GM12891 (cell line): Measurements from ENCODE around the gene COMMD9.

Experiments
- POLR2A ChIP-seq: IDR thresholded peaks from 2 replicates; pipeline ENCODE4 v1.6.1; 2011; ENCODE audit warnings: low read depth, low read length, control low read depth
- POLR2AphosphoS5 ChIP-seq: IDR thresholded peaks from 2 replicates; pipeline ENCODE4 v1.6.1; 2011; ENCODE audit warnings: low read depth, low read length, control low read depth
- SPI1 ChIP-seq: IDR thresholded peaks from 2 replicates; pipeline ENCODE4 v1.6.1; 2011; ENCODE audit warnings: low read depth, low read length, control low read depth

DNA sequence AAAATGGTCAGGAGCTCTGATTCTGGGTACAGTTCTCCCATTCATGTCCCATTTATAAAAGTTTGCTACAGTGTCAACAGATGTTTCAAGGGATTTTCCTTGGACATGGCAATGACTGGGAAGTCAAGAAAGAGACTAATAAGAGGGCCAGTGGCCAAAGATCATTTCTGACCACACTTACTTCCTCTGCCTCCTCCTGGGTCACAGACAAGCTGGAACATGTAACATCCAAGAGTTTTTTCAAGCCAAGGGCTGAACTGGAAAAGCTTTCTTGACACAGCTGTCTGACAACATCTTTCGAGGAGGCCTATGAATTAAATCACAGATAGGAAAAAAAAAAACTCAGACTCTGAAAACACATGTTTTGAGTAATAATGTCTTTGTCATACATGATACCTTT lies 8.7 kb downstream of the COMMD9 start:
- TF ChIP-seq POLR2AphosphoS5 (no peak), POLR2A (no peak), SPI1 (no peak)
